ENCODE measurements around the gene ZNF581.

ZNF581 gene

DNA sequence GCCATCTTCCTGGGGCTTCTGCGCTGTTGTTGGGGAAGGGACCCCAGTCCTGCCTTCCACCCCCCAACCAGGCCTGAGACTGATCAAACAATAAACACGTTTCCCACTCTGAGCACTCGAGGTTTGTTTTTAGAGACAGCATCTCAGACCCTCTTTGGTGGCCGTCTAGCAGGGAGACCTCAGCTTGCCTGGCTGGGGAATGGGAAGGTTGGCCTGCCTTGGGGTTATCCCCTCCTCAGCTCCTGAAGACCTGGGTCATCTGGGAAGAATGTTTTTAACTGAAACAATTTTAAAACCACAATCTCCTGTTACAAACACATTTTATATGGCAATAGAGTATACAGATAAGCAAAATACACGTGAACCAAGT, 2.0 kb downstream of the ZNF581 start:
- H3K27me3 ChIP-seq (ENCODE audit: insufficient read depth, low read length) = no peaks in the 10 kb centered on the region
- peak overlapping the region; percentile 87 for H3K4me2 ChIP-seq (ENCODE audit: low read length)
- TF ChIP-seq, protein P1, sequence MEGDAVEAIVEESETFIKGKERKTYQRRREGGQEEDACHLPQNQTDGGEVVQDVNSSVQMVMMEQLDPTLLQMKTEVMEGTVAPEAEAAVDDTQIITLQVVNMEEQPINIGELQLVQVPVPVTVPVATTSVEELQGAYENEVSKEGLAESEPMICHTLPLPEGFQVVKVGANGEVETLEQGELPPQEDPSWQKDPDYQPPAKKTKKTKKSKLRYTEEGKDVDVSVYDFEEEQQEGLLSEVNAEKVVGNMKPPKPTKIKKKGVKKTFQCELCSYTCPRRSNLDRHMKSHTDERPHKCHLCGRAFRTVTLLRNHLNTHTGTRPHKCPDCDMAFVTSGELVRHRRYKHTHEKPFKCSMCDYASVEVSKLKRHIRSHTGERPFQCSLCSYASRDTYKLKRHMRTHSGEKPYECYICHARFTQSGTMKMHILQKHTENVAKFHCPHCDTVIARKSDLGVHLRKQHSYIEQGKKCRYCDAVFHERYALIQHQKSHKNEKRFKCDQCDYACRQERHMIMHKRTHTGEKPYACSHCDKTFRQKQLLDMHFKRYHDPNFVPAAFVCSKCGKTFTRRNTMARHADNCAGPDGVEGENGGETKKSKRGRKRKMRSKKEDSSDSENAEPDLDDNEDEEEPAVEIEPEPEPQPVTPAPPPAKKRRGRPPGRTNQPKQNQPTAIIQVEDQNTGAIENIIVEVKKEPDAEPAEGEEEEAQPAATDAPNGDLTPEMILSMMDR (IDR thresholded peaks at IDR 0.05; ENCODE audit: low read length) = no peak
- no peak for TF ChIP-seq EZH2 (IDR thresholded peaks at IDR 0.05; ENCODE audit: borderline replicate concordance, low read length)
- H3K4me3 ChIP-seq (ENCODE audit: low read depth, low read length, poor library complexity, severe bottlenecking) = peak overlapping the region; percentile 89
- H3K36me3 ChIP-seq (ENCODE audit: insufficient read depth, low read length) = peaks cover 25% of the 10 kb centered on the region
- H3K4me1 ChIP-seq (ENCODE audit: insufficient read depth, low read length, severe bottlenecking) = peaks cover 60% of the 10 kb centered on the region
- H3K79me2 ChIP-seq (ENCODE audit: insufficient read depth, low read length) = peaks cover 10% of the 10 kb centered on the region
- no peak overlapping the region for H2AFZ ChIP-seq (ENCODE audit: low read length)
- peak overlapping the region; percentile 96; the same call in 1 of the 2 replicates for H3K9ac ChIP-seq (ENCODE audit: low read length)
- H4K20me1 ChIP-seq (ENCODE audit: insufficient read depth, low read length) = no peaks in the 10 kb centered on the region
- peaks cover 9% of the 10 kb centered on the region; the same call in 1 of the 2 replicates for H3F3A ChIP-seq (ENCODE audit: insufficient read depth, low read length)
- no peaks in the 10 kb centered on the region for H3K9me3 ChIP-seq (ENCODE audit: low read length)
- H3K9me2 ChIP-seq (ENCODE audit: low read depth, low read length) = no peaks in the 10 kb centered on the region
- H3K27ac ChIP-seq (ENCODE audit: low read depth, low read length, poor library complexity, severe bottlenecking) = peak overlapping the region; percentile 94

DNA sequence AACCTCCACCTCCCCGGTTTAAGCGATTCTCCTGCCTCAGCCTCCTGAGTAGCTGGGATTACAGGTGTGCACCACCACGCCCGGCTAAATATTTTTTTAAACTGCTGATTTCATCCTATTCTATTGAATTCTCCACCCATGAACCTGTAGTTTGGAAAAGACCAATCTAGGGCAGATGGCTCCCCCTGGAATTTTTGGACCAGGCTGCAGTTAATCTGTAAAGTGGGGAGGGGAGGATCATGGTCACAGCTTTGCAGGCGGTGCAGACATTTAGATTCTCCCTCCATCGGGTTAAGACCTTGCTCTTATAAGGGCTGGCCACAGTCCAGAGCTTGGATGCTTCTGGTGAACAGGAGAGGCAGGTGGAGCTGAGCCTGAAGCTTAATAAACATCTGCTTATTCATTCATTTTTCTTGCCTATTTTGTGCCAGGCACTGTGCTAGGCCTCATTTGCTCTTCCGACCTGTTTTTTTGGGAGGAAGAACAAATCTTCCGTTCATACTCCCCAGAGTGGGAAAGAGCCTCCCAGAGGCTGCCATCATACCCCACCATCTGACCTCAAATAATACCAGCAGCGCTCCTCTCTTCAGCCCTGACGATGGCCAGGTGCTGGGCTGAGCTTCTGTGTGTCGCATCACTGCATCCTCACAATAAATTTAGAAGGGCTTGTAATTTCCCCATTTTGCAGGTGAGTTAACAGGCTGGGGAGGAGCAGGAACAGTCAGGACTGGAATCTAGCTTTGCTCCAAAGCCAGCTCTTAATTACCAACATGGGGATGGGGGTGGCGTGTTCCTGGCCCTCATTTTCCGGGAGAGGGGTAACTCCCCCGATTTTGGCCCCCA, 3.7 kb downstream of the ZNF581 start:
- Histone ChIP-seq H2AFZ (ENCODE audit: low read length) (no peak overlapping the region), H3K9ac (ENCODE audit: low read length) (peak overlapping the region; percentile 93), H3F3A (ENCODE audit: insufficient read depth, low read length) (peaks cover 9% of the 10 kb centered on the region; the same call in 1 of the 2 replicates), H3K27ac (ENCODE audit: low read depth, low read length, poor library complexity, severe bottlenecking) (peak overlapping the region; percentile 94), H3K4me3 (ENCODE audit: low read depth, low read length, poor library complexity, severe bottlenecking) (peak overlapping the region; percentile 87), H3K4me1 (ENCODE audit: insufficient read depth, low read length, severe bottlenecking) (peaks cover 56% of the 10 kb centered on the region), H4K20me1 (ENCODE audit: insufficient read depth, low read length) (no peaks in the 10 kb centered on the region), H3K79me2 (ENCODE audit: insufficient read depth, low read length) (peaks cover 10% of the 10 kb centered on the region), H3K4me2 (ENCODE audit: low read length) (peak overlapping the region; percentile 93), H3K36me3 (ENCODE audit: insufficient read depth, low read length) (peaks cover 28% of the 10 kb centered on the region), H3K9me3 (ENCODE audit: low read length) (no peaks in the 10 kb centered on the region), H3K9me2 (ENCODE audit: low read depth, low read length) (no peaks in the 10 kb centered on the region), H3K27me3 (ENCODE audit: insufficient read depth, low read length) (no peaks in the 10 kb centered on the region)
- TF ChIP-seq EZH2 (IDR thresholded peaks at IDR 0.05; ENCODE audit: borderline replicate concordance, low read length) = no peak
- TF ChIP-seq, protein P1 (IDR thresholded peaks at IDR 0.05; ENCODE audit: low read length) = no peak

GRCh38 chr19:55647732-55648584, 4.5 kb downstream of the ZNF581 start, which contains the start of gene CCDC106:
Gene CCDC106, plus strand, starts transcription at chr19:55648212. Its CDS starts 835 bp downstream, at chr19:55649047.
- TF ChIP-seq, protein P1 (IDR thresholded peaks at IDR 0.05; ENCODE audit: low read length) = no peak
- no peak for TF ChIP-seq EZH2 (IDR thresholded peaks at IDR 0.05; ENCODE audit: borderline replicate concordance, low read length)

More at GRCh38 chr19:55647732-55648584, 4.5 kb downstream of the ZNF581 start, which contains the start of gene CCDC106:
- Histone ChIP-seq H3K79me2 (ENCODE audit: insufficient read depth, low read length) (peaks cover 10% of the 10 kb centered on the region), H3K4me2 (ENCODE audit: low read length) (peak within 1 kb of the TSS; percentile 93), H2AFZ (ENCODE audit: low read length) (no peak within 1 kb of the TSS), H3K9ac (ENCODE audit: low read length) (peak within 1 kb of the TSS; percentile 93), H4K20me1 (ENCODE audit: insufficient read depth, low read length) (no peaks in the 10 kb centered on the region), H3K4me1 (ENCODE audit: insufficient read depth, low read length, severe bottlenecking) (peaks cover 48% of the 10 kb centered on the region), H3K4me3 (ENCODE audit: low read depth, low read length, poor library complexity, severe bottlenecking) (peak within 1 kb of the TSS; percentile 87), H3K9me3 (ENCODE audit: low read length) (no peaks in the 10 kb centered on the region), H3K27ac (ENCODE audit: low read depth, low read length, poor library complexity, severe bottlenecking) (peak within 1 kb of the TSS; percentile 94), H3K9me2 (ENCODE audit: low read depth, low read length) (no peaks in the 10 kb centered on the region), H3K27me3 (ENCODE audit: insufficient read depth, low read length) (no peaks in the 10 kb centered on the region), H3K36me3 (ENCODE audit: insufficient read depth, low read length) (peaks cover 37% of the 10 kb centered on the region), H3F3A (ENCODE audit: insufficient read depth, low read length) (peaks cover 9% of the 10 kb centered on the region; the same call in 1 of the 2 replicates)
